H1 (cell line): ENCODE data around the gene CDC25C. TPM values are rescaled to one million over a fixed set of nuclear protein-coding genes. Genes with fewer than 3 reads are reported as not detected.

ENCODE experiments used
- CTCF ChIA-PET: fragments of 300-600 bp; sonication (Branson Sonifier 250); formaldehyde crosslinking; loops from one replicate; lab custom pipeline; 2021; ENCODE audit not compliant: partially characterized antibody; lab: Charles Lee
- POLR2A ChIA-PET: fragments of 300-600 bp; sonication (Branson Sonifier 250); formaldehyde crosslinking; loops from one replicate; lab custom pipeline; 2021; ENCODE audit warnings: inconsistent platforms; ENCODE audit not compliant: partially characterized antibody; lab: Charles Lee
- DNase-seq, 2 experiments: peaks; one replicate each; pipeline versions ENCODE4 v3.0.0 to v3.0.0-alpha.2; 2010 to 2022; ENCODE audit warnings: low spot score in 2 of 2, low read depth in 1 of 2, mixed read lengths in 1 of 2
- FAIRE-seq: peaks from 2 replicates; lab custom pipeline; 2011; peaks lifted over from hg19 to GRCh38; lab: Jason Lieb, UNC
- H2AFZ ChIP-seq: 2 replicates; pipeline ENCODE4 v1.8.1; 2012; ENCODE audit warnings: low read length, inconsistent platforms
- H2AK5ac ChIP-seq: 2 replicates; pipeline ENCODE4 v1.6.1; 2013; ENCODE audit warnings: low read depth, low read length
- H2BK120ac ChIP-seq: replicated peaks from 2 replicates; pipeline ENCODE3; 2013; ENCODE audit warnings: low read depth, low read length, inconsistent platforms
- H2BK12ac ChIP-seq: 2 replicates; pipeline ENCODE4 v1.6.1; 2013; ENCODE audit warnings: low read depth, low read length
- H2BK15ac ChIP-seq: 2 replicates; pipeline ENCODE4 v1.6.1; 2013; ENCODE audit warnings: low read length
- H2BK20ac ChIP-seq: 2 replicates; pipeline ENCODE4 v1.6.1; 2013; ENCODE audit warnings: low read length
- H2BK5ac ChIP-seq: 2 replicates; pipeline ENCODE4 v1.6.1; 2013; ENCODE audit warnings: low read depth, low read length
- H3K14ac ChIP-seq: 2 replicates; pipeline ENCODE4 v1.6.1; 2013; ENCODE audit warnings: inconsistent platforms; ENCODE audit not compliant: insufficient read length
- H3K18ac ChIP-seq: 2 replicates; pipeline ENCODE4 v1.6.1; 2013; ENCODE audit warnings: low read length; ENCODE audit errors: extremely low read depth
- H3K23ac ChIP-seq: 2 replicates; pipeline ENCODE4 v1.6.1; 2013; ENCODE audit warnings: inconsistent platforms; ENCODE audit not compliant: insufficient read length
- H3K23me2 ChIP-seq: 2 replicates; pipeline ENCODE4 v1.6.1; 2013; ENCODE audit warnings: low read depth, low read length
- H3K27ac ChIP-seq: 2 replicates; pipeline ENCODE4 v1.6.1; 2011; ENCODE audit warnings: low read depth, low read length, inconsistent platforms
- H3K27me3 ChIP-seq, 4 experiments: replicated peaks in 1 of 4; 1 replicate in 1 of 4; 2 replicates in 3 of 4; pipeline versions ENCODE4 v1.6.1 to v1.8.1; 2011 to 2013; ENCODE audit warnings: low read length in 3 of 4, mild to moderate bottlenecking in 3 of 4, inconsistent platforms in 2 of 4, mixed read lengths in 2 of 4, moderate library complexity in 1 of 4; ENCODE audit not compliant: control insufficient read depth in 3 of 4, insufficient read depth in 3 of 4; ENCODE audit errors: extremely low read depth in 1 of 4
- H3K36me3 ChIP-seq, 4 experiments: 2 replicates each; pipeline versions ENCODE4 v1.6.1 to v1.8.1; 2011 to 2013; ENCODE audit warnings: mild to moderate bottlenecking in 4 of 4, low read length in 3 of 4, moderate library complexity in 2 of 4, control low read depth in 1 of 4, inconsistent platforms in 1 of 4; ENCODE audit not compliant: insufficient read depth in 4 of 4, control insufficient read depth in 2 of 4
- H3K4ac ChIP-seq: replicated peaks from 2 replicates; pipeline ENCODE3; 2013; ENCODE audit warnings: low read length, low read depth, mixed read lengths, inconsistent platforms; ENCODE audit not compliant: insufficient read length
- H3K4me1 ChIP-seq, 4 experiments: replicated peaks in 1 of 4; 1 replicate in 1 of 4; 2 replicates in 3 of 4; pipeline versions ENCODE4 v1.6.1 to v1.8.1; 2011 to 2013; ENCODE audit warnings: low read length in 3 of 4, inconsistent platforms in 2 of 4, mixed read lengths in 1 of 4; ENCODE audit not compliant: insufficient read depth in 4 of 4, control insufficient read depth in 3 of 4
- H3K4me2 ChIP-seq, 2 experiments: 2 replicates each; pipeline versions ENCODE4 v1.6.1 to v1.8.1; 2011 to 2013; ENCODE audit warnings: low read depth in 2 of 2, low read length in 2 of 2, control low read depth in 1 of 2, inconsistent platforms in 1 of 2, mild to moderate bottlenecking in 1 of 2; ENCODE audit not compliant: insufficient read depth in 1 of 2
- H3K4me3 ChIP-seq, 4 experiments: fragments of 200-600, 300-600 bp in 1 of 4; sonication (generic), shearing (Covaris generic), sonication (Bioruptor Twin) in 1 of 4; 2 replicates each; pipeline versions ENCODE4 v1.5.1 to v1.8.1; 2011 to 2016; ENCODE audit warnings: low read length in 4 of 4, low read depth in 3 of 4, control low read depth in 2 of 4, inconsistent platforms in 2 of 4, mild to moderate bottlenecking in 2 of 4, mixed read lengths in 1 of 4, moderate library complexity in 1 of 4; ENCODE audit not compliant: insufficient read depth in 2 of 4; ENCODE audit errors: extremely low read depth in 1 of 4
- H3K56ac ChIP-seq: replicated peaks from 2 replicates; pipeline ENCODE3; 2013; ENCODE audit warnings: low read depth, mild to moderate bottlenecking, mixed read lengths, low read length, inconsistent platforms; ENCODE audit not compliant: insufficient read length
- H3K79me1 ChIP-seq: 2 replicates; pipeline ENCODE4 v1.6.1; 2013; ENCODE audit warnings: low read depth, low read length, control low read depth
- H3K79me2 ChIP-seq, 2 experiments: 2 replicates each; pipeline versions ENCODE4 v1.6.1 to v1.8.1; 2012 to 2013; ENCODE audit warnings: low read length in 2 of 2, mild to moderate bottlenecking in 2 of 2, inconsistent platforms in 1 of 2; ENCODE audit not compliant: insufficient read depth in 2 of 2, control insufficient read depth in 1 of 2
- H3K9ac ChIP-seq, 4 experiments: replicated peaks in 1 of 4; 1 replicate in 1 of 4; 2 replicates in 3 of 4; pipeline versions ENCODE4 v1.6.1 to v1.8.1; 2011 to 2013; ENCODE audit warnings: low read depth in 3 of 4, low read length in 3 of 4, control low read depth in 2 of 4, mild to moderate bottlenecking in 2 of 4, moderate library complexity in 2 of 4, inconsistent platforms in 1 of 4; ENCODE audit errors: extremely low read depth in 1 of 4
- H3K9me3 ChIP-seq, 2 experiments: 2 replicates each; pipeline versions ENCODE4 v1.6.1 to v1.8.1; 2012 to 2013; ENCODE audit warnings: mild to moderate bottlenecking in 2 of 2, moderate library complexity in 2 of 2, control low read depth in 1 of 2, inconsistent platforms in 1 of 2, low read depth in 1 of 2, low read length in 1 of 2, mixed read lengths in 1 of 2; ENCODE audit not compliant: insufficient read depth in 2 of 2
- H4K20me1 ChIP-seq, 2 experiments: replicated peaks in 1 of 2; 2 replicates each; pipeline versions ENCODE3 to v1.8.1; 2011 to 2013; ENCODE audit warnings: inconsistent platforms in 2 of 2, low read length in 2 of 2, mild to moderate bottlenecking in 1 of 2; ENCODE audit not compliant: insufficient read depth in 2 of 2, control insufficient read depth in 1 of 2
- H4K5ac ChIP-seq: 2 replicates; pipeline ENCODE4 v1.6.1; 2013; ENCODE audit warnings: low read length, low read depth, mixed read lengths, inconsistent platforms; ENCODE audit not compliant: insufficient read length
- H4K8ac ChIP-seq: 2 replicates; pipeline ENCODE4 v1.8.0; 2013; ENCODE audit warnings: mild to moderate bottlenecking, moderate library complexity, low read length, inconsistent platforms; ENCODE audit not compliant: insufficient read depth; ENCODE audit errors: extremely low read depth
- H4K91ac ChIP-seq: replicated peaks from 2 replicates; pipeline ENCODE3; 2013; ENCODE audit warnings: low read length, mixed read lengths, inconsistent platforms; ENCODE audit not compliant: insufficient read length
- BACH1 ChIP-seq: IDR thresholded peaks from 2 replicates; pipeline ENCODE4 v1.6.1; 2012; ENCODE audit warnings: low read length, improper control_type of control experiment
- CBX8 ChIP-seq: fragments of 300-800, 300-1000 bp; sonication (generic); IDR thresholded peaks from 2 replicates; pipeline ENCODE4 v1.7.1; 2016; ENCODE audit warnings: low read depth, low read length, borderline replicate concordance
- CTBP2 ChIP-seq: IDR thresholded peaks from 2 replicates; pipeline ENCODE4 v1.7.0; 2011; ENCODE audit warnings: borderline replicate concordance, mild to moderate bottlenecking, moderate library complexity, mixed read lengths, low read length; ENCODE audit not compliant: insufficient read depth, insufficient read length
- POU5F1 ChIP-seq: IDR thresholded peaks from 2 replicates; pipeline ENCODE4 v1.6.1; 2011; ENCODE audit warnings: low read depth, mild to moderate bottlenecking, low read length, moderate library complexity
- TEAD4 ChIP-seq: IDR thresholded peaks from 2 replicates; pipeline ENCODE4 v1.6.1; 2012; ENCODE audit warnings: low read depth, low read length, inconsistent platforms, mixed read lengths
- WGBS, 2 experiments: shearing (Covaris generic) in 1 of 2; methylation state at CpG; one replicate each; pipeline versions ENCODE4 v1.1.6 to v1.1.7; 2013 to 2015; ENCODE audit warnings: low lambda C conversion rate in 2 of 2, mixed read lengths in 2 of 2, inconsistent platforms in 1 of 2, low coverage in 1 of 2, missing lambda C conversion rate in 1 of 2; ENCODE audit not compliant: insufficient replicate concordance in 2 of 2, insufficient coverage in 1 of 2, insufficient read length in 1 of 2; ENCODE audit errors: extremely low coverage in 1 of 2, missing lambda C conversion rate in 1 of 2; 5-methylcytosine and 5-hydroxymethylcytosine counted together
- polyA plus RNA-seq, 7 experiments: library from polyadenylated mRNA; depleted of rRNA in 3 of 7; stranded (reverse) in 5 of 7; unstranded in 2 of 7; fragments of >200 nt in 5 of 7; fragments of 200-250 nt in 2 of 7; gene quantifications; 1 replicate in 5 of 7; 2 replicates in 1 of 7; 4 replicates in 1 of 7; pipeline versions ENCODE4 v1.2.1 to v1.2.3, GENCODE V29; 2011 to 2013; ENCODE audit warnings: missing spikeins in 2 of 7, mixed read lengths in 2 of 7
- total RNA-seq: library from RNA; stranded (reverse); fragmentation: NEBNext Ultra II Directional; extraction: Animal tissue kit (Norgen Biotek cat#: 25700); gene quantifications from 2 replicates; pipeline ENCODE4 v1.2.1, GENCODE V29; 2021

The CDC25C gene
- total and polyA plus RNA-seq, 2 of the 8 experiments (the other 6 are each of a cell fraction or from before 2014, with no cell fraction given), result 18.4 to 20.8 TPM

- Histone ChIP-seq H3K27ac (no peak overlapping the region), H2BK120ac (no peak overlapping the region), H2AFZ (no peak overlapping the region), H3K23ac (no peak overlapping the region), H3K56ac (no peak overlapping the region), H3K4me2 (no peak overlapping the region), H3K18ac (no peak overlapping the region), H4K20me1 (no peaks in the 10 kb centered on the region), H3K27me3 (peaks cover 3 to 28% (median 26%) of the 10 kb centered on the region in 4 experiments), H4K91ac (no peak overlapping the region), H3K23me2 (peaks cover 6% of the 10 kb centered on the region; the same call in 1 of the 2 replicates), H3K14ac (no peak overlapping the region), H2BK20ac (no peak overlapping the region), H3K36me3 (no peaks in the 10 kb centered on the region), H2BK5ac (no peak overlapping the region), H2BK15ac (no peak overlapping the region), H3K9me3 (no peaks in the 10 kb centered on the region), H2AK5ac (no peak overlapping the region), H2BK12ac (no peak overlapping the region), H3K9ac (no peak overlapping the region), H4K8ac (no peak overlapping the region), H3K4me1 (peaks cover 0 to 11% (median 3%) of the 10 kb centered on the region in 4 experiments; a peak in 4 of 7 replicates), H3K79me2 (no peaks in the 10 kb centered on the region), H4K5ac (no peak overlapping the region), H3K79me1 (no peaks in the 10 kb centered on the region), H3K4ac (no peak overlapping the region), H3K4me3 (no peak overlapping the region)
- 83% methylated on average over 5 of the region's 5 CpGs; no CpG with 5 or more reads in 1 of the 2 experiments for WGBS, 2 experiments
- no peak for DNase-seq
- TF ChIP-seq CTBP2 (no peak), BACH1 (no peak), CBX8 (no peak), TEAD4 (no peak), POU5F1 (no peak)
- POLR2A ChIA-PET, result no interaction called here
- CTCF ChIA-PET, result interaction anchor here (0.6 to 0.8 kb wide), 2 partner anchors 37 to 261 kb away, joined by 3 to 4 read pairs; no protein-coding TSS in a partner anchor
- no peak for FAIRE-seq
These were observed 60.3 kb downstream of the CDC25C start for GRCh38 chr5:138271281-138271680.
